HepG2 (cell line): Measurements from ENCODE around the gene TUBA8. TPM values are rescaled to one million over a fixed set of nuclear protein-coding genes. Genes with fewer than 3 reads are reported as not detected.
A peak's percentile ranks its signal among the peaks of the same experiment; 100 is the strongest.

Experiments
- BCLAF1 ChIP-seq: fragments of 450-650 bp; IDR thresholded peaks from 2 replicates; pipeline ENCODE4 v1.6.1; 2017; ENCODE audit warnings: mild to moderate bottlenecking
- CBFB ChIP-seq: sonication (generic); formaldehyde crosslinking; IDR thresholded peaks from 2 replicates; pipeline ENCODE4 v1.4.0; 2020; ENCODE audit warnings: missing genetic modification reagents
- CHD4 ChIP-seq: fragments of 200-600 bp; sonication (generic); IDR thresholded peaks from 2 replicates; pipeline ENCODE4 v1.7.0; 2017; ENCODE audit warnings: mild to moderate bottlenecking, low read length, borderline replicate concordance
- HDAC1 ChIP-seq: sonication (generic); formaldehyde crosslinking; IDR thresholded peaks from 2 replicates; pipeline ENCODE4 v1.5.1; 2020; ENCODE audit warnings: mild to moderate bottlenecking, missing genetic modification reagents
- HES4 ChIP-seq: sonication (generic); formaldehyde crosslinking; IDR thresholded peaks from 2 replicates; pipeline ENCODE4 v1.9.0; 2021; ENCODE audit warnings: mild to moderate bottlenecking, missing genetic modification reagents, borderline replicate concordance
- HMG20B ChIP-seq: conservative IDR thresholded peaks from 2 replicates; pipeline ENCODE4 v1.6.1; 2016; ENCODE audit warnings: missing genetic modification reagents, missing compliant biosample characterization
- HMGA1 ChIP-seq: sonication (generic); formaldehyde crosslinking; conservative IDR thresholded peaks from 2 replicates; pipeline ENCODE4 v1.4.0; 2020; ENCODE audit warnings: missing genetic modification reagents
- KMT2A ChIP-seq: sonication (generic); formaldehyde crosslinking; IDR thresholded peaks from 2 replicates; pipeline ENCODE4 v1.4.0; 2020; ENCODE audit warnings: missing genetic modification reagents
- MAZ ChIP-seq, 2 experiments: sonication (generic) in 1 of 2; formaldehyde crosslinking in 1 of 2; IDR thresholded peaks; 2 replicates each; pipeline versions ENCODE4 v1.5.0 to v1.6.1; 2012 to 2020; ENCODE audit warnings: low read depth in 2 of 2, mild to moderate bottlenecking in 2 of 2, borderline replicate concordance in 1 of 2, improper control_type of control experiment in 1 of 2, low read length in 1 of 2, missing genetic modification reagents in 1 of 2, moderate library complexity in 1 of 2
- MEF2D ChIP-seq: sonication (generic); formaldehyde crosslinking; IDR thresholded peaks from 2 replicates; pipeline ENCODE4 v1.5.1; 2020; ENCODE audit warnings: mild to moderate bottlenecking, missing genetic modification reagents
- MTERF4 ChIP-seq: sonication (generic); formaldehyde crosslinking; IDR thresholded peaks from 2 replicates; pipeline ENCODE4 v1.8.0; 2023; ENCODE audit warnings: mild to moderate bottlenecking, missing genetic modification reagents
- NR2F2 ChIP-seq: IDR thresholded peaks from 2 replicates; pipeline ENCODE4 v1.6.1; 2012; ENCODE audit warnings: low read depth, inconsistent platforms, borderline replicate concordance
- ZBTB1 ChIP-seq: sonication (generic); formaldehyde crosslinking; IDR thresholded peaks from 2 replicates; pipeline ENCODE4 v1.4.0; 2020; ENCODE audit warnings: missing genetic modification reagents, borderline replicate concordance
- ZFP36L1 ChIP-seq: sonication (generic); formaldehyde crosslinking; IDR thresholded peaks from 2 replicates; pipeline ENCODE4 v1.8.0; 2022; ENCODE audit warnings: mild to moderate bottlenecking, missing genetic modification reagents, moderate library complexity
- ZKSCAN1 ChIP-seq: fragments of 150-350 bp; IDR thresholded peaks from 2 replicates; pipeline ENCODE4 v1.6.1; 2014; ENCODE audit warnings: low read length
- ZNF251 ChIP-seq: sonication (generic); formaldehyde crosslinking; IDR thresholded peaks from 2 replicates; pipeline ENCODE4 v1.9.0; 2021; ENCODE audit warnings: mild to moderate bottlenecking, missing genetic modification reagents
- ZNF580 ChIP-seq: IDR thresholded peaks from 2 replicates; pipeline ENCODE4 v1.6.1; 2016; ENCODE audit warnings: low read depth, borderline replicate concordance
- ZNF609 ChIP-seq: sonication (generic); formaldehyde crosslinking; IDR thresholded peaks from 2 replicates; pipeline ENCODE4 v1.4.0; 2020; ENCODE audit warnings: mild to moderate bottlenecking, missing genetic modification reagents, borderline replicate concordance
- ZNF616 ChIP-seq: sonication (generic); formaldehyde crosslinking; IDR thresholded peaks from 2 replicates; pipeline ENCODE4 v1.5.0; 2020; ENCODE audit warnings: low read depth, mild to moderate bottlenecking, missing genetic modification reagents
- ZNF670 ChIP-seq: sonication (generic); formaldehyde crosslinking; IDR thresholded peaks from 2 replicates; pipeline ENCODE4 v1.8.0; 2022; ENCODE audit warnings: mild to moderate bottlenecking, missing genetic modification reagents, borderline replicate concordance
- ZNF788 ChIP-seq: sonication (generic); formaldehyde crosslinking; IDR thresholded peaks from 2 replicates; pipeline ENCODE4 v1.5.0; 2020; ENCODE audit warnings: mild to moderate bottlenecking, missing genetic modification reagents, borderline replicate concordance
- polyA plus RNA-seq, 8 experiments: library from polyadenylated mRNA; depleted of rRNA in 3 of 8; stranded (reverse) in 7 of 8; unstranded in 1 of 8; fragments of >200 nt; fragmentation: Illumina TruSeq in 4 of 8; extraction: Trizol in 4 of 8; gene quantifications; 2 replicates each; pipeline versions ENCODE4 v1.2.1 to v1.2.3, GENCODE V29; 2011 to 2016; ENCODE audit warnings: low read depth in 4 of 8, missing spikeins in 1 of 8, mixed read lengths in 1 of 8; ENCODE audit not compliant: insufficient read depth in 1 of 8
- total RNA-seq, 5 experiments: library from RNA; depleted of rRNA; stranded (reverse); fragments of >200 nt; fragmentation: Illumina TruSeq; extraction: Trizol; gene quantifications; 2 replicates each; pipeline ENCODE4 v1.2.3, GENCODE V29; 2016; ENCODE audit warnings: low read depth in 1 of 5

TUBA8 gene
- total and polyA plus RNA-seq, 2 of the 13 experiments (the other 11 are each of a cell fraction or from before 2014, with no cell fraction given), result 0.35 to 0.69 TPM

GRCh38 chr22:18077639-18078328, 32.8 kb upstream of the TUBA8 start, which contains the start of gene PEX26 (continued):
- TF ChIP-seq ZNF609 (CRISPR knock-in tag), result no peak
- no peak for TF ChIP-seq ZNF251 (CRISPR knock-in tag)
- no peak; the same call in 1 of the 2 replicates for TF ChIP-seq HES4 (CRISPR knock-in tag)
- TF ChIP-seq NR2F2, result no peak
- peak; percentile 70; the same call in 1 of the 2 replicates for TF ChIP-seq ZNF580 (CRISPR knock-in tag)
- TF ChIP-seq ZKSCAN1, result no peak
- no peak for TF ChIP-seq BCLAF1
- TF ChIP-seq HMG20B, result no peak
- 0 out of 2 replicates have a peak, but pooled peaks have one; percentile 40 for TF ChIP-seq MEF2D (CRISPR knock-in tag)
- TF ChIP-seq MTERF4 (CRISPR knock-in tag), result peak; percentile 45; the same call in 1 of the 2 replicates
- no peak for TF ChIP-seq CBFB (CRISPR knock-in tag)
- TF ChIP-seq ZNF670 (CRISPR knock-in tag), result no peak; the same call in 1 of the 2 replicates
- TF ChIP-seq ZBTB1 (CRISPR knock-in tag), result no peak
- TF ChIP-seq HDAC1 (CRISPR knock-in tag), result peak; percentile 89
- TF ChIP-seq MAZ (IDR thresholded peaks at IDR 0.05; ENCODE audit: borderline replicate concordance, low read depth, low read length), result no peak
- TF ChIP-seq MAZ (CRISPR knock-in tag; IDR thresholded peaks at IDR 0.05; ENCODE audit: low read depth), result no peak; the same call in 1 of the 2 replicates
- no peak for TF ChIP-seq CHD4
- TF ChIP-seq ZNF616 (CRISPR knock-in tag), result no peak
- TF ChIP-seq ZNF788 (CRISPR knock-in tag), result no peak; the same call in 1 of the 2 replicates
- TF ChIP-seq KMT2A (CRISPR knock-in tag), result peak; percentile 89
- no peak for TF ChIP-seq ZFP36L1
- TF ChIP-seq HMGA1 (CRISPR knock-in tag), result no peak
